ENCODE results near the gene GRM7. TPM values are rescaled to one million over a fixed set of nuclear protein-coding genes. Genes with fewer than 3 reads are reported as not detected.

The GRM7 gene
- total RNA-seq, 1 donor from 2014 or later, result not detected

DNA sequence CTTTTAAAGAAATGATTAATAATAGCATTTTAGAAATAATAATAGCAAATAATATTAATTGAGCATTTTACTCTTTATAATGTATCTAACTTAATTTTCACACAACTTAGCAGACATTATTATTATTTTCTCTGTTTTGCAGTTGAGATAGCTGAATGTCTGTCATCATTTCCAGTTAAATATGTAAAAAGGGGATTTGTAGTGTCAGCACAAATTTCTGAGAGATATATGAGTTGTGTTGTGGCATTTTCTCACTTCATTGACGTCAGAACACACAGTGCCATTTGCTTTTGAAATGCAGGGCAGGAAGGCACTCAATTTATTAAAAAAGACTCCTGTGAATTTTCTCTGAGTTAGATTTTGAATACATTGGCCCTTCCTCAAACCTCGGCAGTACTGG lies 111.0 kb downstream of the GRM7 start:
- TF ChIP-seq, protein P1, sequence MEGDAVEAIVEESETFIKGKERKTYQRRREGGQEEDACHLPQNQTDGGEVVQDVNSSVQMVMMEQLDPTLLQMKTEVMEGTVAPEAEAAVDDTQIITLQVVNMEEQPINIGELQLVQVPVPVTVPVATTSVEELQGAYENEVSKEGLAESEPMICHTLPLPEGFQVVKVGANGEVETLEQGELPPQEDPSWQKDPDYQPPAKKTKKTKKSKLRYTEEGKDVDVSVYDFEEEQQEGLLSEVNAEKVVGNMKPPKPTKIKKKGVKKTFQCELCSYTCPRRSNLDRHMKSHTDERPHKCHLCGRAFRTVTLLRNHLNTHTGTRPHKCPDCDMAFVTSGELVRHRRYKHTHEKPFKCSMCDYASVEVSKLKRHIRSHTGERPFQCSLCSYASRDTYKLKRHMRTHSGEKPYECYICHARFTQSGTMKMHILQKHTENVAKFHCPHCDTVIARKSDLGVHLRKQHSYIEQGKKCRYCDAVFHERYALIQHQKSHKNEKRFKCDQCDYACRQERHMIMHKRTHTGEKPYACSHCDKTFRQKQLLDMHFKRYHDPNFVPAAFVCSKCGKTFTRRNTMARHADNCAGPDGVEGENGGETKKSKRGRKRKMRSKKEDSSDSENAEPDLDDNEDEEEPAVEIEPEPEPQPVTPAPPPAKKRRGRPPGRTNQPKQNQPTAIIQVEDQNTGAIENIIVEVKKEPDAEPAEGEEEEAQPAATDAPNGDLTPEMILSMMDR (IDR thresholded peaks at IDR 0.05; ENCODE audit: insufficient read depth, low read length, severe bottlenecking), result no peak
- Histone ChIP-seq H3K36me3 (ENCODE audit: control insufficient read depth, insufficient read depth, low read length) (no peaks in the 10 kb centered on the region), H3K4me3 (ENCODE audit: low read depth, low read length) (no peak overlapping the region), H3K27me3 (ENCODE audit: control insufficient read depth, insufficient read depth, low read length) (no peaks in the 10 kb centered on the region)
- FAIRE-seq (no peak), DNase-seq (ENCODE audit: low read depth) (no peak)

DNA sequence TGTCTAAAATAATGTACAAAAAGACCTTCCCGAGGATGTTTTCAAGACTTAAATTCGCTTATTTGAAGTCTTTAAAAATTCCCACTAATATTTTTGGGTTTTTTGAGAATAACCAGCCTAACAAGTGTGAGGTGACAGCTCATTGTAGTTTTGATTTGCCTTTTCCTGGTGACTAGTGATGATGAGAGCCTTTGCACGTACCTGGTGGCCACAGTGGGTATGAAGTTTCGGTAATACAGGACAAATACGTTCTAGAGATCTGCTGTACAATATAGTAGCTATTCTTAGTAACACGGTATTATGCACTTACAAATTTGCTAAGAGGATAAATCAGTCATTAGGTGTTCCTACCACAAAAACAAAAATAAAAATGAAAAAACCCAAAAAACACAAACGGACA lies 124.9 kb downstream of the GRM7 start:
- H3K36me3 ChIP-seq (ENCODE audit: control insufficient read depth, insufficient read depth, low read length), result no peaks in the 10 kb centered on the region
- TF ChIP-seq, protein P1 (IDR thresholded peaks at IDR 0.05; ENCODE audit: insufficient read depth, low read length, severe bottlenecking), result no peak
- H3K27me3 ChIP-seq (ENCODE audit: control insufficient read depth, insufficient read depth, low read length), result no peaks in the 10 kb centered on the region
- DNase-seq (ENCODE audit: low read depth) (no peak), FAIRE-seq (no peak)
- H3K4me3 ChIP-seq (ENCODE audit: low read depth, low read length), result no peak overlapping the region

DNA sequence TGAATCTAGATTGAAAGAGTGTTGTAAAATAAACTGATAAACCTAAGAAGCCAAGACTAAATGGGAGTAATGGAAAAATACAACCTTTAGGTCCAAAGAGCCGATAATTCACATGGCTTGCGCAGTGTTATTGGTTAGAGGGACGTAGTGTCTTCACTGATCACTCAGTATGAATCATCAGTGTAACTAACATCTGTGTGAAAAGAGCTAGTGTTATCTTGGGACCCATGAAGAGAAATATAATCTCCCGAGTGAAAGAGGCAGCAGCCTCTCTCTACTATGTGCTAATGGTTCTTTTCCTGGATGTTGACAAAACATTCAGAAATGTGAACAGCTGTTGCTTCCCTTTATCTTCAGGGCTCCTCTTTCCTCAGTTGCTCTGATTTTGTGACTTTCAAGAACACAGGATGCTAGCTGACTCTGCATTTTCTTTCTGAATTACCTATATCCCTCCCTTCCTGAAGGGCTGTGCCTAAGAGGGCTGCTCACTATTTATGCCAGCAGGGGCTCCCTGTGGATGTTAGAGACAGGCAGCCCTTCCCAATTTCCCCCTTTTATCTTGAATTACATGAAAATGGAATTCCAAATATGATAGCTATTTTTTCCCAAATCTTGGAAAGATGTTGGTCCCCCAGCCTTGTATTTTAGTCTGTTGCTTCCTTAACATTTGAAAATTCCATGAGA lies 128.8 kb downstream of the GRM7 start:
- no peak for DNase-seq (ENCODE audit: low read depth)
- Histone ChIP-seq H3K36me3 (ENCODE audit: control insufficient read depth, insufficient read depth, low read length) (no peaks in the 10 kb centered on the region), H3K4me3 (ENCODE audit: low read depth, low read length) (no peak overlapping the region), H3K27me3 (ENCODE audit: control insufficient read depth, insufficient read depth, low read length) (no peaks in the 10 kb centered on the region)
- TF ChIP-seq, protein P1 (IDR thresholded peaks at IDR 0.05; ENCODE audit: insufficient read depth, low read length, severe bottlenecking), result no peak
- no peak for FAIRE-seq

DNA sequence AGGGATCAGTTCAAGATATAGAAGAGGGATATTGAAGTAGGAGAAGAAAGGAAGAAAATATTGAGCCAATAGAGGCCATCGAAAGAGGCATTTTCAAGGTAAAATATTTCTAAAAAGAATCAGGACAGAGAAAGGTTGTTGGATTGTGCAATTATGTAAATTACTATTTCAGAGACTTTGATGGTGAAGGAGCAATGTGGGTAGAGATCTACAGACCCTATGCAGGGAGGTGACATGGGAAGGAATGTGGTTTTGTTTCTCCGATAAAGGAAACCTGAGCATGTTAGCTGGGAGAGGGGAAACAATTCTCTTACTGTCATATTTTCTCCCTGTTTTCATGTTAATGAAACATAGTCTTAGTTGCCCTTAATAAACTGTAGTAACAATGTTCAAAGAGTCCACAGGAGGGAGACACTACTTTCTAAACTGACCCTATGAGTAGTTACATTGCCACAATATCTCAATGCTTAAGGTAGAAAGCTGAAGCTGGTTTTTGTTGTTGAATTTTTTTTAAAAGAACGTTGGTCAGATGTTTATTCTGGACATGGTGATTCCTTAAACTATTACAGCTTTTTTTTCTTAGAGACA lies 133.3 kb downstream of the GRM7 start:
- TF ChIP-seq, protein P1 (IDR thresholded peaks at IDR 0.05; ENCODE audit: insufficient read depth, low read length, severe bottlenecking), result no peak
- H3K4me3 ChIP-seq (ENCODE audit: low read depth, low read length), result no peak overlapping the region
- peak; percentile 12 for DNase-seq (ENCODE audit: low read depth)
- no peak for FAIRE-seq
- H3K36me3 ChIP-seq (ENCODE audit: control insufficient read depth, insufficient read depth, low read length), result no peaks in the 10 kb centered on the region
- no peaks in the 10 kb centered on the region for H3K27me3 ChIP-seq (ENCODE audit: control insufficient read depth, insufficient read depth, low read length)

DNA sequence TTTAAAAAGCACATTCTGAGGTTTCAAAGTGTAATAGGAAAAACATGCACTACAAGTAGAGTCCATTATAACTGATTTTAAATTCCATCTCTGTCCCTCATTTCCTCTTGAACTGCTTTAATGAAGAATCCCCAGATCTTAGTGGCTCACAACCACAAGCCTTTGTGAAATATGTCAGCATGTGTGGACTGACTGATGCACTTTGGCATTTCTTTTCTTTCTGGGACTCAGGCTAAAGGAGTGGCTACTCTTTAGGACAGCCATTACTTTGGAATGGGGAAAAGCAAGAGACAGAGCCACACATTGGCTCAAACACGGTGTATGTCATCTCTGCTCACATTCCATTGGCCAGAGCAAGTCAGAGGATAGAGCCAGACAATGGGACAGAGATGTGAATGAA lies 139.6 kb downstream of the GRM7 start:
- H3K36me3 ChIP-seq (ENCODE audit: control insufficient read depth, insufficient read depth, low read length), result no peaks in the 10 kb centered on the region
- no peak overlapping the region for H3K4me3 ChIP-seq (ENCODE audit: low read depth, low read length)
- no peak for FAIRE-seq
- DNase-seq (ENCODE audit: low read depth), result no peak
- H3K27me3 ChIP-seq (ENCODE audit: control insufficient read depth, insufficient read depth, low read length), result no peaks in the 10 kb centered on the region
- TF ChIP-seq, protein P1 (IDR thresholded peaks at IDR 0.05; ENCODE audit: insufficient read depth, low read length, severe bottlenecking), result no peak

All from bronchial epithelial cell (primary cell).